Peyer's patch (tissue), 4 donors: ENCODE data around the gene ITCH.

Experiments
- CTCF ChIP-seq, 6 experiments: fragments of 450-650 bp in 4 of 6; fragments of 200-600 bp in 2 of 6; sonication (generic) in 1 of 6; IDR thresholded peaks; one replicate each; pipeline ENCODE4 v1.5.1; 2017 to 2019; ENCODE audit warnings: antibody characterized with exemption in 6 of 6, mild to moderate bottlenecking in 3 of 6, moderate library complexity in 1 of 6
- POLR2A ChIP-seq, 2 donors: fragments of 450-650 bp; IDR thresholded peaks; one replicate each; pipeline ENCODE4 v1.5.1; 2017; ENCODE audit warnings: antibody characterized with exemption in 2 of 2, mild to moderate bottlenecking in 2 of 2, moderate library complexity in 2 of 2

GRCh38 chr20:34517114-34517505 is 154.0 kb downstream of the ITCH start:
- TF ChIP-seq CTCF (IDR thresholded peaks at IDR 0.05) = no peak
- TF ChIP-seq POLR2A (IDR thresholded peaks at IDR 0.05) = no peak
